Hematopoietic multipotent progenitor cell treated with erythropoietin and hydrocortisone succinate and interleukin-3 and kit ligand, for 17 days (in vitro differentiated cells): ENCODE measurements around the gene KCNIP4.

Experiments used
- DNase-seq: peaks from one replicate; pipeline ENCODE4 v3.0.0-alpha.2; 2015; ENCODE audit warnings: low spot score

KCNIP4 gene

DNA sequence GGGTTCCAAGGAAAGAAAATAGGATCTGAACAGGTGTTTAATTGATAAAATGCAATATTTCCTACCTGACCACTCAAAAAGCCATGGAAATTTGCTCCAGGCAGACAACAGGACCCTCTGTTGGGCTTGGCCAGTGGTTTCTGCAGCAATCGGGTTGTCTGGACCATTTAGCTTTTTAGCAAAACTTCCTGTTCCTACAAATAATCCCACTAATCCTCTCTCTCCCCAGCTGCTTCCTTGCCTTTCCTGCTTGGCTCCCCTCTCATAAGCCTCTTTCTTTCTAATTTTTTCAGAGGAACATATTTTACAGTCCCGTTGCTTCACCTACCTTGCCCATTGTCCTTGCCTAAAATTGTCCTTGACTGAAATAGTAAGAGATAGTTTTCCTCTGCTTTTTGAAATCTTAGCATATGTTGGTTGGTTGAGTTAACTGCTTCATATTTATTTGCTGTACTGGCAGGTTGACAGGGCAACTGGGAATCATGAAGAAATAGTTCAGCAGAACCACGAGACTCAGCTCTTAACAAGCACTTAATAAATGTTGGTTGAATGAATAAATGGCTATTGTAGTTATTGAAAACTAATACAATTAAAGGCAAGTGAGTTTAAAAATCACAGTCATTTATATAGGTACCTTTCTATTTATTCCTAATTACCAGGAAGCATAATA lies 259.8 kb downstream of the KCNIP4 start:
- no peak for DNase-seq

DNA sequence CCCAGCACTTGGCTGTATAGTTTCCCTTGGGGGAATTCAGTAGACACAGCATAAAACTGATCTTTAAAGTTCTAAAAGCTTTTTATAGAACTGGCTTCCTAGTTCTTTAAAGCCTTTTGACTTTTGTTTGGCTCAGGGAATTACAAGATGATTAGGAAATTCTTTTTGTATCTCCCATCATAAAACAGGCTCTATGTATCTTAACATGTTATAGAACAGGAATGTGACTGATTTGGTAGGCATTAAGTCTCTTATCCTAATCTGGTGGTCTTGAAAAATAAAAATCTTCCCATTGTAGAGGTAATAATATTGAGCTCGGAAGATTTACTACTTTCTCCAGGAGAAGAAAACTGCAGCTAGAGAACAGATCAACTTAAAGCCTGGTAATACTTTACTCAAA lies 262.7 kb downstream of the KCNIP4 start:
- DNase-seq = no peak

DNA sequence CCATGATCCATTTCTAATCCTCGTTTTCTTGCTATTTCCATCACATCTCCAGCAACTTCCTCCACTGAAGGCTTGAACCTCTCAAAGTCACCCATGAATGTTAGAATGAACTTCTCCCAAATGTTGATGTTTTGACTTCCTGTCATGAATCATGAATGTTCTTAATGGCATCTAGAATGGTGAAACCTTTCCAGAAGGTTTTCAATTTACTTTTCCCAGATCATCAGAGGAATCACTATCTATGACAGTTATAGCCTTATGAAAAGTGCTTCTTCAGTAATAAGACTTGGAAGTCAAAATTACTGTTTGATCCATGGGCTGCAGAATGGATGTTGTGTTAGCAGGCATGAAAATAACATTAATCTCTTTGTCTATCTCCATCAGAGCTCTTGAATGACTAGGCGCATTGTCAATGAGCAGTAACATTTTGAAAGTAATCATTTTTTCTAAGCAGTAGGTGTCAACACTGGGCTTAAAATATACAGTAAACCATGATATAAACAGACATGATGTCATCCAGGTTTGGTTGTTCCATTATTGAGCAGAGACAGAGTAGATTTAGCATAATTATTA lies 268.2 kb downstream of the KCNIP4 start:
- DNase-seq = no peak

DNA sequence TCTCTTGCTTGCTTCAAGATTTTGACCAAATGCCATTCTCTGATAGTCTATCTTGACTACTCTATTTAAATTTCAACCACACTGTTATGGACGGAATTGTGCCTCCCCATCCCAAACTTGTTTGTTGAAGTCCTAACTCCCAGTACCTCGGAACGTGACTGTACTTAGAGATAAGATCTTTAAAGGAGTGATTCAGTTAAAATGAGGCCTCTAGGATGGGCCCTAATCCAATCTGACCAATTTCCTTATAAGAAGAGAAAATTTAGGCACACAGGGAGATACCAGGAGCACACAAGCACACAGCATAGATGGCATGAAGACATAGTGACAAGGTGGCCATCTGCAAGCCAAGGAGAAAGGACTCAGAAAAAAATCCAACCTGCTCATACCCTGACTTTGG lies 269.9 kb downstream of the KCNIP4 start:
- DNase-seq = no peak

DNA sequence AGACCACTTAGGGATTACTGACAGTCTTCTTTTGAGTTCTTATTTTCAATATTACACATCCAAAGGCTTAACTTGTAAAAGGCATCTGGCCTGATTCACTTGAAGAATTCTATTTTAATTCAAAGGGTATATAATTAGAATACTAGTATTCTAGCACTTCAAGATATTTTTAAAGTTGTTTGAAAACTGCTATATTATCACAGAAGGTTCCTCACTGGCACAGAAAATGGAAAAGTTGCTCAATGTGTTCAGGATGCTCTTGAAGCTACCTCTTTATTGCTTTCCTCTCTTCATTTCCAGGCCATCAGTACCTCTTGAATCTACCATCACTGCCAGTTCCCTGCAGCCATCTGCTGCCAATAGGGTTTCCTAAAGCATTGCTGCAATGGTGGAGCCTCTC lies 271.4 kb downstream of the KCNIP4 start:
- no peak for DNase-seq

DNA sequence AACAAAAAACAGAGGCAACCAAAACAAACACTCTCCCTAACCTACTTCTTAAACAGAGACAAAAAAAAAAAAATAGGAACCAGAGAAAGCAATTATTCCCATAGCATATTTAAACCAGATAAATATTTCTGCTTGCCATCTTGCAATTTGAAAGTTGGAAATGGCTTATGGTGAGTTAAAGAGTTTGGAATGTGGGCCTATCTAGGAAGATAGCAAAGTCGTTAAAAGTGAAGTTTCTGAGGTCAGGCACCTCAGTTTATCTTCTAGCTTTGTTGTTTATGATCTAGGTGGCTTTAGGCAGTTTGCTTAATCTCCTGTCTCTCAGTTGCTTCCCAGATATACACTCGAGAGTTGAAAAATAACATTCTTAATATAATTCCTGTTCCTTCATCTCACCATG lies 284.2 kb downstream of the KCNIP4 start:
- no peak for DNase-seq

DNA sequence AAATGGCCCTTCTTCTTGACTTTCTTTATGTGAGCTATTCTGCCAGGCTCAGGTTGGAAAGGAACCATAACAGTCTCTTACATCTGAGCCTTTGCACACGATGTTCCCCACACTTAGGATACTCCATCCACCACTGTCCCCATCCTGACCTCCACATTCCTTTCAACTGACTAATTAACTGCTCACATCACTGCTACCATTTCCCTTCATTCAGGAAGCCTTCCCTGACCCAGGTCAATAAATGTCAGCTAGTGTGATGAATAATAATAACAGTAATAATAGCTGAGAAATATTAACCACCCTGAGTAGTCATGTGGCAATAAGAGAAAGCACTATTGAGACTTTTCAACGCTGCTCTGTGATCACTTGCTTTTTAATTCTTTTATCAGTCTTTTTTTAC lies 291.7 kb downstream of the KCNIP4 start:
- DNase-seq = no peak

DNA sequence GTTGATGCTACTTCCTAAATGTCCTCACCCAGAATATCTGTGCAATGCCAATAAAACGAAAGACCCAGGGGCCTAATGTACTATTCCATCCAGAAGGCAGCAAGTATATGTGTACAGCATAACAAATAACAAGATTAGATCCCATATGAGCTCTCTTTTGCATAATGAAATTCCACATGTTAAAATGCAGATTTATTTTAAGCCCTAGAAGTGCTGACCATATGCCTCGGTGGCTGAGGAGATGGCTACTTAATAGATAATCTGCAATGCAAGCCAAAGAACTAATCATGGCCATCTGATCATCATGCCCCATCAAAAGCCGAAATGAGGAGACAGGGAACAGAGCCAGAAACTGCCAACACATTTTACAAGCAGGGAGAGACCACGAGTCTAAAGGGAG lies 293.5 kb downstream of the KCNIP4 start:
- DNase-seq = no peak

DNA sequence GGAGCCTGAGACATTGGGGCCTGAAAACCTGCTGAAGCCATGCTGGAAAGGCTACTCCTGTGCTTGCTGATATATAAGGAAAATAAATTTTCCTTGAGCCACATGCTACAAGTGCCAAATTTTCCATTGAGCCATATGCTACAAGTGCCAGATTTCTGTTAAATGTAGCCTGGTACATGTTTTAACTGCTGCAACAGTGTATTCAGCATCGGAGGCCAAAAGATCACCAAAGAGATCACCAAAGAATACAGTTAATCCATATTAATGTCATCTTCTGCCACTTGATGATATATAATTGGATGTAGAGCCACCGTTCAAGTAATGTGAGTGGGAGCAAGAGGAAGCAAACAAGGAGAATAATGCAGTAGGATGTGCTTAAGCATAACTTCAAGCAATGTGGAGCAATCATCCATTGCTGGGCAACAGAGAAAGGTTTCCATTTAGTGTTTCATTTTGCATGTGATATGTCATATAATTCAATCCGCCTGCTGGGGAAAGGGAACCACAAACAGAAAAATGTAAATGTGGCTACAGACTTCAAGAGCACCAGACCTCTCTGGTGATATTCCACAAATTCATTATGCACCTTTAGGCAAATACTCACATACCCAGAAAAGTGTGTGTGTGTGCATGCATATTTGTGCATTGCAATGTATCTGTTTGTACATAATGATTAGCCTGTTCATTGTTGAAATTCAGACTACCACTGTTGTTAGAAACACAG lies 295.9 kb downstream of the KCNIP4 start:
- no peak for DNase-seq

DNA sequence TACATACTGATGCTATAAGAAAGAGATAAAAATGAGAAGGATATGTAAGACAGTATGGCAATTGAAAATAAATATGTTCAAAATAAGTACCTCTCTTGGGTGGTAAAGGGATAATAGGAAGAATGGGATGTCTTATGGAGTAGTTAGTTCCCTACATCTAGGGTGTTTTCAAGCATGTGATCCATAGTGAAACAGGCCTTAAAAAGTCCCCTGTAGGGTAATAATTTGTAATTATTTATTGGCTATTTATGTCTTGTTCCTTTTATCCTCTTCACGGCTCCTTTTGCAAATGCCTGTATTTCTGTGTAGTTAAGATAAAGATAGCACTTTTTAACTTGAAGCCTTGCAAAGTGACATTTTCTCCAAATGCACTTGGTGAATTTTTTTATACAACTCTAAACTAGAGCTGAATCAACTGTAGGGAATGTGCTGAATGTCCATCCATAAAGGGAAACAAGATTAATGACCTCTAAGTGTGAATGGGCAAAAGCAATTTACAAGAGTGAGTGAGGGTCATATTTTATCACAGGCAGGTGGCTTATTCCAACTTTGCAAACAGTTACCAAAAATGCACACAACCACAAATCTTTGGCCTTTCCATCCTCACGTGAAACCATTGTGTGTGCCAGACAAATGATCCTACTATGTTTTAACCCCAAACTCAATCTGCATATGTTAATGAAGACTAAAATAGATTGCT lies 299.0 kb downstream of the KCNIP4 start:
- no peak for DNase-seq

DNA sequence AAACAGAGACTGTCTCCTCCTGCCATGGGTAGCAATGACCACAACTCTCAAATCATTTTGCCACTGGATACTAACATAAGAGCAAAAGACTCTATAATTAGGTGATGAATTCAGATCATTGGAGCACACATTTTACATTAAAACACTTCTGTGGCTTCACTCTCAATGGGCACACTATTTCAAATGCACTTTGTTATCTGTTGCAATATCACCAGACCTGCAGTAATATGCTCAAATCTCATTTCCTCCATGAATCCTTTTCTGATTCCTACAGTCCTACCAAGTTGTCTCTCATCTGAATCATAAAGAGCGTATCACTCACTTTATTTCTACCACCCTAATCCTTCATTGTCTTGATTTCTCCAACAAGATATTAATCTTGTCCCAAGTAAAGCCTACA lies 302.8 kb downstream of the KCNIP4 start:
- no peak for DNase-seq

DNA sequence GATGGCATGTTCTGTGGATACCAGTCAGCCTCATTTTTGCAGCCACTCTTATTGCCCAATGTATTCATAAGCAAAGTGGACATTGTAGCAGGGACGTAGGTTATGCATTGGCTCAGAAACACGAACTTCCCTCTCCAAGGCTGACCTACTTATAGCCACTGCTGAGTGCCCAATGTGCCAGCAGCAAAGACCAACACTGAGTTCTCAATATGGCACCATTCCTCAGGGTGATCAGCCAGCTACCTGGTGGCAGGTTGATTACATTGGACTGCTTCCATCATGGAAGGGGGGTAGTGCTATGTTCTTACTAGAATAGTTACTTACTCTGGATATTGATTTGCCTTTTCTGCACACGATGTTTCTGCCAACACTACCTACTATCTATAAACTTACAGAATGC lies 306.9 kb downstream of the KCNIP4 start:
- DNase-seq = no peak

DNA sequence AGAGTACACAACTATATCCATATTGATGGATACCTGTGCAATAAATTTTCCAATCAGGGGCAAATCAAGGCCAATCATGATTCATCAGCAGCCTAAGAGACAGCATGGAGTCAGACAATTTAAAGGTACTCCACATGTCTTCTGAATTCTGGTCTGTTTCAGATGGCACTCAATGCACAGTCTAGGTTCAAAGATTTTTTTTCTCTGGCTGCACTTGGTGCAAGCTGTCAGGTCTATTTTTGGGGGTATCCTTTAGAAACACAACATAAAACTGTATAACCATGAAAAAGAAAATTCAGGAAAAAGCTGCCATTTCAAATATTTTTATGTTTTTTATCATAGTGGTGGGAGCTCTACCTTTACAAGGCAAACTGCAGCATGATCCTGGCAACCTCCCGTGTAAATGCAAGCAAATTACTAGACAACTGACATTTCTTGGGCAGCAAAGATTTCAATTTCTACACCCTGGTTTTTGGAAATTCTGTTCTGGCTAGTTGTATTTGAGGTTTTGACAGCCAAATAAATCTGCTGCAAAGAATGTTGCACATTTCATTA lies 310.3 kb downstream of the KCNIP4 start:
- DNase-seq = no peak

DNA sequence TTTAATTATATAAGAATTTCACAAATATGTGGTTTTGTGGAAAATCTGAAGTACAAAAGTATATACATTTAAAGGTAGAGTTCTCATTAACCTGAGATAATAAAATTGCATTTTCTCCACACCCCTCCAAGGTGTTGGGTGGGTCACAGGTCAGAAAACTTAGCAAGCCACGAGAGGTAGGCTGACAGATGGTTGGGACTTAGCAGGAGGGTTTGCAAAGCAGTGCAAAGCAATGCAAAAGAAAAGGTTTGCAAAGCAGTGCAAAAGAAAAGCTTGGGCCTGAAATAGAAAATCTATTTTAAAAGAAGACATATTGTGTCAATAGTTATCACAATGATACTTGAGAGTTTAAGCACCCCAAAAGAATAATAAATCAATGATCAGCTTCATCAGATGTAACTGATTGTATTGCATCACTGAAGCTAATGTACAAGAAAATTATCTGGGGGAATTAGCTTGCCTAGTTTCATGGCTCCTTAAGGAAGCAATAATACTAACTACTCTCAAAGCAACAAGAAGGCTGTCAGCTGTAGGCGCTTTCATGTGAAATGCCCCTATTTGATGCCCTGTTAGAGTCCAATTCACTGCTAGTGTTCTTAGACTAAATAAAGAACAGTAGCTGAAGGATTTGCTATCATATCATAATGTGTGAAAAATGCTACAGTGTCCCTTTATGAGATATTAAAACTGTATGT lies 319.5 kb downstream of the KCNIP4 start:
- DNase-seq = no peak

DNA sequence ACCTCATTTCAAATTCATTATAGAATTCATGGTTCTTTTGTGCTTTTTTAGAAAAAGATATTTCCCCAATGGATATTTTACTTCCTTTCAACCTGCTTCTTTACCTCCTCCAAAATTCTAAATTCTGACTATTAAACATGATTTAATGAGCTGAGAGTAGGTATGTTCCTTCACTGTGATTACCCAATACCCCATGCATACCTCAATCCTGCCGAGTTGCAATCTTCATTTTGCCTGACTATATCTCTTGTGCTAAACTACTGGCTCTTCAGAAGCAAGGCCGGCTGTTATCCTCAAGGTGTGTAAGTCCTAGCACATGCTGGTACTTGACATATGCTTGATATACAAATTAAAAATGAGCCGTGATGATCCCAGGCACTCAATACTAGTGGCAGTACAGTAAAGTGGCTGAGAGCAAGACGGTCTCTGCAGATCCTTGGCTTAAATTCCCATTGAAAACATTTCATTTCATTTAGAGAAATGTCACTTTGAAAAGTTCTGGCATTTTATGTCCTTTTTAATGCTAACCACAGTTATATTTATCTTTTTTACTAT lies 320.4 kb downstream of the KCNIP4 start:
- DNase-seq = no peak

DNA sequence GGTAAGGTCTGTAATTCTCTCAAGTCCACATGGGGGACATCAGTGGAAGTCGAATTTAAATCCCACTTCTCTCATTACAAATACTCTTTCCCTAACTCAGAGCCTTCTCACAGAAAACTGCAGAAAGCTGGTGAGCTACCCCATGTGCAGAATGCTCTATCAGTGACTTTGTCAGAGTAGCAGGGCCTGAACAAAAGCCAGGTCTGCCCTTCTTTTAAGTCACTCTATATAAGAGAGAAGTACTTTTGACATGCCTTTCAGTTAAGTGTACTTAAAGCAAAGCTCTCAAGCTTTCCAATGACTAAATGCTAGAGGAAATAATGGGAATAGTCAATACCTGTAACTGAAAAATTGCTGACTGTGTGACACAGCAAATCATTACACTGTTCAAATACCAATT lies 323.1 kb downstream of the KCNIP4 start:
- no peak for DNase-seq

DNA sequence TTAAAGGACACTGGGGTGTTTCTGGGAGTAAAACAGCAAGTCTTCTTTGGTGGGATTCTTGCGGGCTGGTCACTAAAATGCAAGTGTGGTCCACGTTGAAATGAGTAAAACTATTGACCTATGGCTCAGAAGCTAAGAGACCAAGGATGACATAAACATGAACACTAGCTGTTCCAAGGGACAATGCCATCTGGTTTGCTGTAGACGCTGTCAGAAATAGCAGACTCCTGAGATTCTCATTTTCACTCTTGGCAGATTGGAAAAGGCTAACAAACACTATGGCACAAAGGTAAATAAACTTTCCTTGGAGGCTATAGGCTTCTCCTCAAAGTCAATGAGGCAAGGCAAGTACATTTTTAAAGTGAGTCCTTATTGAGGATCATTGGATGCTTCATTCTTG lies 343.6 kb downstream of the KCNIP4 start:
- DNase-seq = no peak

DNA sequence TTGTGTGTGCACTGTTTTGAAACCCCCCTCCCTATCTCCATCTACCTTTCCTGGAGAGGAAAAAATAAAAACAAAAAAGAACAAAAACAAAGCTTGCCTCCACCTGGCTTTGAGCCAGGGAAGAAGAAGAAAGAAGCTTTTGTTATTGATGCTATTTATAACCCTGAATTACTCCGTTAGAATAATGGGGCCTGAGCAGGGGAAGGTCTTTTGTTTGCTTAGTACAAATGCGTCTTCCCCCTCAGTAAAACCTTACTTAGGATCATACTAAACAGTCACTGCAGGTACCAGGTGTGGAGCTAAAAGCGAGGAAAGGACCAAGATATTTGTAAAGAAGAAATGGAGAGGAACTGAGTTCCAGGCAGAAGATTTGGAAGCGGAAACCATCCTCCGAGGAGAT lies 352.1 kb downstream of the KCNIP4 start:
- DNase-seq = no peak

DNA sequence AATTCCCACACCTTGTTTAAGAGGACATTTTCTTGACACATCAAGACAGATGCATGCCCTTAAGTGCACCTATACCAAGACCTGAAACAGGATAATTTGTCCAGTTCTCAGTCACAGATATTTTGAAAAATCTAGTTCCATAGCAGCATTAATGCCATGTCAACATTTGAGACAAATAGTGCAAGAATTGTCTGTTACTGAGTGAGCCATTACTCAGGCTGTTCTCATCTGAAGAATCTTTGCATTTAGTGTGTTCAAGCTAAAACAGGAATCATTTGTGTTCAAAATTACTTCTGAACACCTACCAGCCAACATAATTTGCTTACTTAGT lies 354.9 kb downstream of the KCNIP4 start:
- DNase-seq = no peak

DNA sequence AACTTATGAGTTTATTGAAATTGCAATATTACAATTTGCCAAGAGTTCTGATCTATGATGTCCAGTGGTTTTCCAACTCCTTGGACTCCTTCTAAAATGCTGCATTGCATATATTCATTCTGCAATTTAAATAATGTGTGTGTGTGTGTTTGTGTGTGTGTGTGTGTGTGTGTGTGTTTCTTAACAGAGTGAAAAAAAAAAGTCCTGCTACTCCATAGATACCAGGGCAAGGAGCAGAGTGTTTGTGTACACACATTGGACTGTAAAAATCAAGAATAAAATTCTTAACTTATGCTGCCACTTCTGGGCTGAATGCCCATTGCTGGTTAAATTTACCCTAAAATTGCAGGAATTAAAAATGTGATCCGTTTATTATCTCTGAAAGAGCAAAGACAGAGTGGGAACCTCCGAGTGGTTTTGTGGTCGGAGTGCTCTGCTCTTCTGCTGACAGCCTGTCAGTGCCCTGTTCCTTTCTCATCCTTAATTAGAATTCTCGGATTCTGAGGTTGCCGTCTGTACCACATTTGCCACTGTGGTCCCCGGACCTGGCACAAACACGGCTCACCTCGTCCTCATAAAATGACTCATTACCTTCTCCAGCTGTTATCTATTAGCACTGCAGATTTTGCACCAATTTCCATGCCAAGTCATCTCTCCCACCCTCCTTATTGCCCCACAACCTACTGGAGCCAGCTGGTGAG lies 355.5 kb downstream of the KCNIP4 start:
- DNase-seq = no peak

DNA sequence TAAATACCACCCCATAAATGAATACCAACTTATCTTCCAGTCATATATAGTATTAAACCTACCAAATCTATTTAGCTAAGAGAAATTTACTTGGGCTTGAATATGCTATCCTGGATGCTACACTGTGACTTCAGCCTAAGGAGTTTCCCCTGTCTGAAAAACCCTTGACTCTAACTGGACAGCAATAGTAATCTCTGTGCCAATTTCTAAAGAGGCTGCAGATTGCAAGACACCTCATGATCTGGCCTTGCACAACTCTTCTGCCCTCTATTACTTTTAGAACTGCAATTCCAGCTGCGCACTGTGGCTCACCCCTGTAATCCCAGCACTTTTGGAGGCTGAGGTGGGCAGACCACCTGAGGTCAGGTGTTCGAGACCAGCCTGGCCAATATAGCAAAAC lies 371.5 kb downstream of the KCNIP4 start:
- DNase-seq = no peak
